GM12891 (cell line): ENCODE data around the gene PPP2R2D.

Source experiments
- POLR2A ChIP-seq: IDR thresholded peaks from 2 replicates; pipeline ENCODE4 v1.6.1; 2011; ENCODE audit warnings: low read depth, low read length, control low read depth
- POLR2AphosphoS5 ChIP-seq: IDR thresholded peaks from 2 replicates; pipeline ENCODE4 v1.6.1; 2011; ENCODE audit warnings: low read depth, low read length, control low read depth

GRCh38 chr10:131910663-131911314, 10.0 kb downstream of the PPP2R2D start:
- TF ChIP-seq POLR2A (no peak), POLR2AphosphoS5 (no peak)
